ENCODE results near the gene SLC49A3. TPM values are rescaled to one million over a fixed set of nuclear protein-coding genes. Genes with fewer than 3 reads are reported as not detected.
"Not testable (repeated sequence)": the region's sequence is repeated elsewhere in the genome, so short reads cannot be mapped to it uniquely, and the experiment has no call there.

The SLC49A3 gene
- total RNA-seq, 4 donors from 2014 or later: 1.3 to 3.4 (median 2.2) TPM

DNA sequence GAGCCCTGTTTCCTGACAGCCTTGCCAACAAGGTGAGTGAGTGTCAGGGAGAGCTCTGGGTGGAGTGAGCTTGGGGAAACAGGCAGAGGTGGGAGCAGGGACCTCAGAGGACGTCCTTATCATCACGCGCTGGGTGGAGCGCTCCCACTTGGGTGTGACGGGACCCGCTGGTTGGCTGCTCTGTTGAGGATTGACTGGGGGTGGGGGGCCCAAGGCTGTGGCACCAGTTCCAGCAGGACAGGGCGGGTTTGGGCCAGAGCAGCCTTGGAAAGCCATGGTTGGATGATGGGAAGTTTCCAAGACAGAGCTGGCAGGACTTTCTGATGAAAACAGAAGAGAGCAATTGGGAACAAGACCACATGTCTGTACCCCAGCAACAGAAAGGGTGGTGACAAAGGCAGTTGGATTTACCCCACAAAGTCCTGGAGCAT is 13.7 kb upstream of the SLC49A3 start:
- H3K36me3 ChIP-seq: no peaks in the 10 kb centered on the region
- H3K27ac ChIP-seq: no peak overlapping the region
- intact Hi-C loops (cut with DNase I; ENCODE audit: low total_unique reads) (no loop called here), in situ Hi-C loops (cut with MboI; ENCODE audit: low sequenced_read_pairs in 4 of 4) (no loop called here)
- H3K4me3 ChIP-seq: no peak overlapping the region
- TF ChIP-seq, protein P1, sequence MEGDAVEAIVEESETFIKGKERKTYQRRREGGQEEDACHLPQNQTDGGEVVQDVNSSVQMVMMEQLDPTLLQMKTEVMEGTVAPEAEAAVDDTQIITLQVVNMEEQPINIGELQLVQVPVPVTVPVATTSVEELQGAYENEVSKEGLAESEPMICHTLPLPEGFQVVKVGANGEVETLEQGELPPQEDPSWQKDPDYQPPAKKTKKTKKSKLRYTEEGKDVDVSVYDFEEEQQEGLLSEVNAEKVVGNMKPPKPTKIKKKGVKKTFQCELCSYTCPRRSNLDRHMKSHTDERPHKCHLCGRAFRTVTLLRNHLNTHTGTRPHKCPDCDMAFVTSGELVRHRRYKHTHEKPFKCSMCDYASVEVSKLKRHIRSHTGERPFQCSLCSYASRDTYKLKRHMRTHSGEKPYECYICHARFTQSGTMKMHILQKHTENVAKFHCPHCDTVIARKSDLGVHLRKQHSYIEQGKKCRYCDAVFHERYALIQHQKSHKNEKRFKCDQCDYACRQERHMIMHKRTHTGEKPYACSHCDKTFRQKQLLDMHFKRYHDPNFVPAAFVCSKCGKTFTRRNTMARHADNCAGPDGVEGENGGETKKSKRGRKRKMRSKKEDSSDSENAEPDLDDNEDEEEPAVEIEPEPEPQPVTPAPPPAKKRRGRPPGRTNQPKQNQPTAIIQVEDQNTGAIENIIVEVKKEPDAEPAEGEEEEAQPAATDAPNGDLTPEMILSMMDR (IDR thresholded peaks at IDR 0.05 in 4 of 5, conservative IDR thresholded peaks at IDR 0.05 in 1 of 5): no peak
- no peak for TF ChIP-seq POLR2A (IDR thresholded peaks at IDR 0.05)
- ATAC-seq (no peak), DNase-seq (no peak)
- H3K27me3 ChIP-seq: no peaks in the 10 kb centered on the region
- H3K9me3 ChIP-seq: no peaks in the 10 kb centered on the region
- peaks cover 7 to 9% of the 10 kb centered on the region in 2 donors for H3K4me1 ChIP-seq

DNA sequence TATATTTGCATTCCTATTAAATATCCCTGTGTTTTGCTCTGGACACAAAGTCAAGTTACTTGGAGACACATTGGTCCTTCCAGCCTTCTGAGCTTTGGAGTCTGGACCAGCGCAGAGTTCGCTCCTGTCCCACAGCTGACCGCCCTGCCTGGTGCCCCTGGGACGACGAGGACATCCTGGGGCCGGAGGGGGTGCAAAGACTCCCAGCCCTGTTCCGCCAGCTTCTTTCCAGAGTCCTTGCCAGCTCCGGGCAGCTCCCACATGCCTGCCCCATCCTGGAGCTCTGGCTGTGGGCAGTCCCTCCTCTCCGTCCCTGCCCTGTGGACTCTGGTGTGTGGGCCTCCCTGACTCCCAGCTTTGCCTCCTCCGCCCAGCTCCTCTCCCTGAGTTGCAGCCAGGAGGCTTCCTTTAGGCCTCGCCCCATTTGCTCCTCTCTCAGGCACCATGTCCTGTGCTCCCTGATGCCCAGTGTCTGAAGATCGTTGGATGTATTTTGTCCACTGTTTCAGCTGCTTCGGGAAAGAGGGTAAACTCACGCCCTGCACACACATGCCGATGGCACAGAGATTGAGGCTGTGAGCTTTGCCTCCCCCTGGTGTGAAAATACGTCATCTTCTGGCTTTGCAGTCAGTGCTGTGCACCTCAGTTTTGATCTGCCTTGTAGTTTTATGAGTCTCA is 11.8 kb upstream of the SLC49A3 start:
- intact Hi-C loops (cut with DNase I; ENCODE audit: low total_unique reads) (no loop called here), in situ Hi-C loops (cut with MboI; ENCODE audit: low sequenced_read_pairs in 4 of 4) (no loop called here)
- Histone ChIP-seq H3K27me3 (peaks cover 0 to 6% (median 0%) of the 10 kb centered on the region in 3 donors), H3K9me3 (no peaks in the 10 kb centered on the region), H3K4me1 (no peaks in the 10 kb centered on the region), H3K27ac (no peak overlapping the region), H3K36me3 (no peaks in the 10 kb centered on the region), H3K4me3 (no peak overlapping the region)
- ATAC-seq: no peak
- no peak for TF ChIP-seq POLR2A (IDR thresholded peaks at IDR 0.05)
- TF ChIP-seq, protein P1 (IDR thresholded peaks at IDR 0.05 in 4 of 5, conservative IDR thresholded peaks at IDR 0.05 in 1 of 5): no peak
- DNase-seq: no peak

DNA sequence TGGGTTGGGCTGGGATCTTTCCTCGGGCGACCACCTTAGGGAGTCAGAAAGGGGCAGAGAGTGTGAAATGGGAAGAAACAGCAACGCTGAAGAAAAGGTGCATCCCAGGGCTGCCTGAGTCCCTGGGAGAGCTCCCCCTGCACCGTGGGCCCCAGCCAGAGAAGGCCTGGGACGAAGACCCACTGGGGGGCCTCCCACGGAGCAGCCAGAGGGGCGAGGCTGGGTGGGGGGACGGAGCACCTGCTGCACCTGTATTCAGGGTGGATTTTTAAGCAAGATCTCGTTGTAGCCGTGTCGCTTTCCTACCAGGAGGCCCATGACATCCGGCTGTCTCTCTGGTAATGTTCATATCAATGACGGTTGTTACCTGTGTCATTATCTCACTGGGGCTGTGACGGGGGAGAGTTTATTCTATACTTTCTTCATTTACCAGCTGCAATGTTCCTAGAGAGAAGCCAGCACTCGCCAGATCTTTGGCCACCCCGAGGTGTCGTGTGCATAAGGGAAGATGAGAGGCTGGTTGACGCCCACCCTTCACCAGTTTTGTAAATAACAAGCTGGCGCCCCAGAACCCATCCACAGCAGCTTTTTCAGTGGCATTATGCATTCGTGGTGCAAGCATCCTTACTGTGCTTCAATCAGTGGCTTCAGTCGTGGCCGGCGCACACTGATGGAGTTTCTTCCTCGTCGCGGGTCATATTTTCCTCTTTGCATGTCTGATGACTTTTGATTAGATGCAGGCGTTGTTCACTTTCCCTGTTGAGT is 11.0 kb upstream of the SLC49A3 start:
- H3K36me3 ChIP-seq: no peaks in the 10 kb centered on the region
- no peak for DNase-seq
- H3K27ac ChIP-seq: no peak overlapping the region
- no peak for TF ChIP-seq POLR2A (IDR thresholded peaks at IDR 0.05)
- no peak for ATAC-seq
- H3K4me3 ChIP-seq: no peak overlapping the region
- no peaks in the 10 kb centered on the region for H3K9me3 ChIP-seq
- peaks cover 0 to 10% (median 0%) of the 10 kb centered on the region in 3 donors for H3K27me3 ChIP-seq
- no peaks in the 10 kb centered on the region for H3K4me1 ChIP-seq
- in situ Hi-C loops (cut with MboI; ENCODE audit: low sequenced_read_pairs in 4 of 4) (no loop called here), intact Hi-C loops (cut with DNase I; ENCODE audit: low total_unique reads) (no loop called here)

DNA sequence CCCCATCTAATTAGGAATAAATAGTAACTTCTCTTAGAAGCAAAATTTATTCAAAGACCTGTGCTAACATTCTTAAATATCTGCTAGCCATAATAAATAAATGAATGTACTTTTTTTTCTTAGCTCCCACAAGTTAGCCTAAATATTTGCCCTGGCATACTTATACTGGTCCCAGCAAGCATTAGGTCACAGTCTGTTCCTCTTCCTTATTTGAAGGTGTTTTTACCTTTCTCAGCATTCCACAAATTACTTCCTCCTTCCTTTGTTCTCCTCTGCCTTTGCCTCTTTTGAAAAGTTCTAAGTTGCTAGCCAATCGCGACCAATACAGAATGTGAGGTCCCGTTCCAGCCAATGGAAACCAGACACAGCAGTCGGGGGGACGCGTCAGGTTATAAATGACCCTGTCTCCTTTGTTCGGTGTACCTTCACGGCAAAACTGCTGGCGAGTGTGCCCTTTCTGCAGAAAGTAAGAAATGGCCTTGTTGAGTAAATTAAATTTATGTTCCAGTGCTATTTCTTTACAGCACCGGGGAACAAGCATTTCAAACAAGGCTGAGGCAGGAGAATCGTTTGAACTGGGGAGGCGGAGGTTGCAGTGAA is 5.5 kb upstream of the SLC49A3 start:
- H3K36me3 ChIP-seq; H3K9me3 ChIP-seq; H3K4me1 ChIP-seq; H3K4me3 ChIP-seq; DNase-seq; H3K27ac ChIP-seq; ATAC-seq; intact Hi-C loops (cut with DNase I; ENCODE audit: low total_unique reads); in situ Hi-C loops (cut with MboI; ENCODE audit: low sequenced_read_pairs in 4 of 4): not testable (repeated sequence)
- peaks cover 0 to 10% (median 3%) of the 10 kb centered on the region in 3 donors for H3K27me3 ChIP-seq

DNA sequence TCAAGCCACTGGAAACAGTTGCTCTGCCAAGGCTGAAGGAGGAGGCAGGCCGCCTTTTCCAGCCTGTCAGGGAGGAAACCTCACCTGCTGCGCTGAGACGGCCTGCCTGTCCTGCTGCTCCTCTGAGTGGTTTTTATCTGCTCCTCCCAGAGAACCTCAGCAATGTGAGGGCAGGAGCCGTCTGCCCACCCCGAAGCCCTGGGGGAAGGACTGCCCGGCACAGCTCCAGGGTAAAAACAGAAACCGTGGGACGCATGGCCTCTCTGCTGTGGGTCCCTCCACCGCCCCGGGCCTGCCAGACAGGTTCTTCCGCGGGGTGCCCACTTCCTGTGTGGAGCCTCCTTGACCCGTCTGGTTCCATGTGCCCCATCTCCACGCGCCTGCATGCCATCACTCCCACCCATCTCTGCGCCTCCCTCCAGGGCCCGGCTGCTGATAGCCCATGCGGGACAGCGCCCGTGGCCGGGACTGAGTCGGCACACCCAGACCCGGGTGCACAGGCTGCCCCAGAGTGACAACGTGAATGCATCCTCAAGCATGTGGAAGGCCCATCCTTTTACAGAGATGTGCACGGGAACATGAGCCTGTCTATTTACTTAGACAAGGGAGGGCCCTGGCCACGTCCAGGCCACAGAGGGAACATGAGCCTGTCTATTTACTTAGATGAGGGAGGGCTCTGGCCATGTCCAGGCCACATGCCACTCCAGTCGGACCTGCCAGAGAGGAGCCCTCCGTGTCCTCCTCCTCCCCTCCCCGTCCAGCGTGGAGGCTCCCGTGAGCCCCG is 4.0 kb upstream of the SLC49A3 start:
- in situ Hi-C loops (cut with MboI; ENCODE audit: low sequenced_read_pairs in 4 of 4) (no loop called here), intact Hi-C loops (cut with DNase I; ENCODE audit: low total_unique reads) (no loop called here)
- ATAC-seq: no peak
- H3K9me3 ChIP-seq: no peaks in the 10 kb centered on the region
- no peak for DNase-seq
- no peak overlapping the region for H3K4me3 ChIP-seq
- H3K27ac ChIP-seq: no peak overlapping the region
- H3K36me3 ChIP-seq: no peaks in the 10 kb centered on the region
- TF ChIP-seq, protein P1 (IDR thresholded peaks at IDR 0.05 in 4 of 5, conservative IDR thresholded peaks at IDR 0.05 in 1 of 5): no peak
- TF ChIP-seq POLR2A (IDR thresholded peaks at IDR 0.05): no peak
- H3K4me1 ChIP-seq: peaks cover 5 to 10% of the 10 kb centered on the region in 2 donors
- peaks cover 0 to 10% (median 3%) of the 10 kb centered on the region in 3 donors for H3K27me3 ChIP-seq

Data from gastrocnemius medialis (tissue), 4 donors.